ENCODE data around the gene OTOP3.

The OTOP3 gene

GRCh38 chr17:74990581-74991105, 54.9 kb downstream of the OTOP3 start:
- DNase-seq: no peak

GRCh38 chr17:74992223-74992622, 56.5 kb downstream of the OTOP3 start:
- no peak for DNase-seq

- no peak for DNase-seq
Measured at GRCh38 chr17:74994440-74994839, 58.7 kb downstream of the OTOP3 start.

- no peak for DNase-seq
Measured at GRCh38 chr17:74995847-74996246, 60.1 kb downstream of the OTOP3 start.

- DNase-seq: no peak
Measured at GRCh38 chr17:74998783-74999182, 63.1 kb downstream of the OTOP3 start.

GRCh38 chr17:74999523-74999922, 63.8 kb downstream of the OTOP3 start:
- no peak for DNase-seq

All from CD4-positive, alpha-beta T cell treated with Interleukin-15 for 1 hour (primary cell).